Muscle layer of duodenum (tissue), 2 donors: ENCODE results near the gene DHX30.
"Not testable (repeated sequence)": the region's sequence is repeated elsewhere in the genome, so short reads cannot be mapped to it uniquely, and the experiment has no call there.

ENCODE experiments used
- H3K27ac ChIP-seq: one replicate; pipeline ENCODE4 v1.7.0; 2013; ENCODE audit warnings: mild to moderate bottlenecking, low read length
- H3K27me3 ChIP-seq: one replicate; pipeline ENCODE4 v1.7.0; 2013; ENCODE audit warnings: low read depth, mild to moderate bottlenecking, control low read depth, low read length
- H3K36me3 ChIP-seq, 2 donors: one replicate each; pipeline ENCODE4 v1.7.0; 2013; ENCODE audit warnings: low read length in 2 of 2, control low read depth in 1 of 2, mild to moderate bottlenecking in 1 of 2; ENCODE audit not compliant: insufficient read depth in 2 of 2, control insufficient read depth in 1 of 2
- H3K4me1 ChIP-seq, 2 donors: one replicate each; pipeline ENCODE4 v1.7.0; 2013; ENCODE audit warnings: low read length in 2 of 2, mild to moderate bottlenecking in 2 of 2, control low read depth in 1 of 2, moderate library complexity in 1 of 2; ENCODE audit not compliant: insufficient read depth in 2 of 2, control insufficient read depth in 1 of 2
- H3K4me3 ChIP-seq, 2 donors: one replicate each; pipeline ENCODE4 v1.7.0; 2013; ENCODE audit warnings: low read length in 2 of 2, low read depth in 1 of 2, mild to moderate bottlenecking in 1 of 2
- H3K9me3 ChIP-seq, 2 donors: one replicate each; pipeline ENCODE4 v1.7.0; 2013; ENCODE audit warnings: low read length in 2 of 2, control low read depth in 1 of 2, mild to moderate bottlenecking in 1 of 2; ENCODE audit not compliant: control insufficient read depth in 1 of 2
- donor health status: healthy.

The DHX30 gene

DNA sequence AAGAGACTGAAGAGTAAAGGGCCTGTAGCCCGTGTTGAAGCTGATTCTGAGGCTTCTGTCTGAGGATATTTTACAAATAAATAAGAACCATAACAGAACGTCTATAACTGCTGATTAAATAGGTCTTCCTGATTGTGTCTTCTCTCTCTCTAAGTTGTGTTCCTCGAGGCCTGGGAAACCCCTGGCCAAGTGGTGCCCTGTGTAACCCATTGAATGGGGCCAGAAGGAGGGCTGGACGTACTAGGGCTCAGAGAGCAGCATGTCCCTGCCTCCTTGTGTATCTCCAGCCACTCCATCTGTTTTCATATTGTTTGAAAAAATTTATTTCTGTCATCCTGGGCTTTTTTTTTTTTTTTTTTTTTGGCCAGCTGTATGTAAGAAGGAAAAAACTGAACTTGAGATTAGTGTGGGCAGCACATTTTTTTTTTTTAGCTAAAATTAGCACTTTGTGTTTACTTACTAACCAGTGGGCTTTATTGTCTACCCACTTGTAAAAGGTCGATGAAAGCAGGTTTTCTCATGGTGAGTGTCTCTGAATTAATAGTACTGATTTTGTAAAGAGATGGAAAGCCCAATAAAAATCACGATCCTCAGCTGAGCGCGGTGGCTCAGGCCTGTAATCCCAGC, 10.7 kb downstream of the DHX30 start:
- peaks cover 19 to 56% of the 10 kb centered on the region in 2 donors for H3K36me3 ChIP-seq
- no peaks in the 10 kb centered on the region for H3K4me1 ChIP-seq
- no peaks in the 10 kb centered on the region for H3K27me3 ChIP-seq
- H3K4me3 ChIP-seq, result no peak overlapping the region
- H3K27ac ChIP-seq, result no peak overlapping the region
- no peaks in the 10 kb centered on the region for H3K9me3 ChIP-seq

DNA sequence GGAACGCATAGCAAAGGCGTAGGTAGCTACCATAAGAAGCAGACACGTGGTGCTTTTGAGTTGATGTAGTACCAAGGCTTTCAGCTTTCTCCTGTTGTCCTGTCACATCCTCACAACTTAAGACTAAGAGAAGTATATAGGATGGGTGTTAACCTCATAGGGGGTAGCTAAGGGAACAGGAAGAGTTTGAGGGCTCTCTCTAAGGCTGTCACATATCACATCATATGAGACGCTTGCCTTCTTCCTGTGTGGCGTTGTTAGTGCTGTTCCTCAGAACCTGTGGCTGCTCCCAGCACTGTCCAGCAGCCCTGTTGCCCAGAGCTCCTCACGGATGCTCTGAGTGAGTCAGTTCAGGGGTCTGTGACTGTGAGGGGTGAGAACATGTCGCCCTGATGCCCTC, 14.7 kb downstream of the DHX30 start:
- no peaks in the 10 kb centered on the region for H3K27me3 ChIP-seq
- H3K4me1 ChIP-seq, result no peaks in the 10 kb centered on the region
- H3K9me3 ChIP-seq, result no peaks in the 10 kb centered on the region
- H3K4me3 ChIP-seq, result no peak overlapping the region
- H3K27ac ChIP-seq, result no peak overlapping the region
- peaks cover 13 to 51% of the 10 kb centered on the region in 2 donors for H3K36me3 ChIP-seq

DNA sequence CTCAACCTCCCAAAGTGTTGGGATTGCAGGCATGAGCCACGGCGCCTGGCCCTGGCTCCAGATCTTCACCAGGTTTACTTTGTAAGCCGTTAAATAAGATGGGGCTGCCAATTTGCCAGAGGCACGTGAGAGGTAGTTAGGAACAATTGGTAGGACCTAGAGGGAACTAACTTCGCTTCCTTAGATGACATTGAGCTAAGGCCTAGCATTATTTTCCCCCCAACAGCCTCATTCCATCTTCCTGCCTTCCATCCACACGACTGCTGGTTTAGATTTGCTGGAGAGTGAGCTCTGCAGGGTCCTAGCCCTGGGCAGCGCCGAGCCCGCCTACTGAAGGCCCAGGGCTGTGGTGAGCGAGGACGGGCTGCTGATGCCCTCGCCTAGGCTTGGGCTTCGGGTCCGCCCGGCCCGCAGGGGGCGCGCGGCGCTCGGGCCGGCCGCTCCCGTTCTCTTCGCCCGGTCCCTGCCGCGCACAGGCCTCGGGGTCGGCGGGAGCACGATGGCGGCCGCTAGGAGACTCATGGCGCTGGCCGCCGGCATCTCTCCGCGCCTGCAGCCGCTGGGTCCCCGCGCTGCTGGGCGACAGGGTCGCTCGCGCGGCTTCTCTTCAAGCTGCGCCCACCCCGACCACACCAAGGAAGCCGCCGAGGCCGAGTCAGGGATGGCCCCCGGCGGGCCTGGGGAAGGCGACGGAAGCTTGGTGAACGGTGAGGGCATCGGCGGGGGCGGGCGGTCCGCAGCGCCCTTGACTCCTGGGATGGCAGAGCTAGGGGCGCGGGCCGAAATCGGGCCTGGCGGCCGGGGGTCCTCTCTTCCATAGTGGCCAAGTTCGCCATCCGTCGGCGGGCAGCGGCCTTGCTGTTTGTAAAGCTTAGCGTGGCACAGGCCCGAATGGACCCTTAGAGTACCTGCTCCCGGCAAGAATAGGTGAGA, 21.9 kb downstream of the DHX30 start:
- Histone ChIP-seq H3K27me3 (no peaks in the 10 kb centered on the region), H3K4me1 (peaks cover 5 to 12% of the 10 kb centered on the region in 2 donors), H3K27ac (peak overlapping the region; percentile 55), H3K4me3 (peak overlapping the region; percentile 79 to 96), H3K36me3 (peaks cover 17 to 31% of the 10 kb centered on the region in 2 donors), H3K9me3 (no peaks in the 10 kb centered on the region)

DNA sequence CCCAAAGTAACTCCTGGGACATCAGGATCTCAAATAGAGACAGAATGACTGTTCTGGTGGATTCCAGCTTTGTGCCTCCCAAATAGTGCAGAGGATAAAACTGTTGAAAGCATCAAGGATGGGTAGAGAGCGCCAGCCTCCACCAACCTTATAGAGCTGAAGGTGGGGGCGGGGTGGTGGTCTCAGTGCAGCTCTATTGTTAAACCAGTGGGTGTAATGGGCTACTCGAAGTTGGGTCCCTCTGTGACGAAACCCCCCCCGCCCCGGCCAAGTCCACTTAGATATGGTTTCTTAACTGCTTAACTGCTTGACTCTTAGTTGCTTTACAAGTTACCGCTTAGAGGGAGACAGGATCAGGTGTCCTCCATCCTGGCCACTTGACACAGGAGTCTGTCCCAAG, 22.7 kb downstream of the DHX30 start:
- Histone ChIP-seq H3K4me3 (peak overlapping the region; percentile 79 to 96), H3K9me3 (no peaks in the 10 kb centered on the region), H3K4me1 (peaks cover 5 to 12% of the 10 kb centered on the region in 2 donors), H3K27ac (peak overlapping the region; percentile 55), H3K27me3 (no peaks in the 10 kb centered on the region), H3K36me3 (peaks cover 17 to 26% of the 10 kb centered on the region in 2 donors)

DNA sequence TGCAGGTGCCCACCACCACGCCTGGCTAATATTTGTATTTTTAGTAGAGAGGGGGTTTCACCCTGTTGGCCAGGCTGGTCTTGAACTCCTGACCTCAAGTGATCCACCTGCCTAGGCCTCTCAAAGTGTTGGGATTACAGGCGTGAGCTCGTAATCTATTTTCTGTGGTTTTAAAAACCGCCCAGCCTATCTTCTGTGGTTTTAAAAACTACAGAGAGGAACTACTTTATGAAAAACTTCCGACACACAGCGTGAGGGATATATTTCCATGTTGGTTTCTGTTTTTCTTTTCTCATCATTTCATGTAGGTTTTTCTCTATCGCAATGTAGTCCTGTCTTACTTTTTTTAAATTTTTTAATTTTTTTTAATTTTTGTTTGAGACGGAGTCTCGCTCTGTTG, 26.5 kb downstream of the DHX30 start:
- peaks cover 2 to 12% of the 10 kb centered on the region in 2 donors for H3K4me1 ChIP-seq
- not testable (repeated sequence) for H3K27ac ChIP-seq, H3K27me3 ChIP-seq, H3K4me3 ChIP-seq, H3K9me3 ChIP-seq
- peaks cover 25 to 61% of the 10 kb centered on the region in 2 donors for H3K36me3 ChIP-seq

DNA sequence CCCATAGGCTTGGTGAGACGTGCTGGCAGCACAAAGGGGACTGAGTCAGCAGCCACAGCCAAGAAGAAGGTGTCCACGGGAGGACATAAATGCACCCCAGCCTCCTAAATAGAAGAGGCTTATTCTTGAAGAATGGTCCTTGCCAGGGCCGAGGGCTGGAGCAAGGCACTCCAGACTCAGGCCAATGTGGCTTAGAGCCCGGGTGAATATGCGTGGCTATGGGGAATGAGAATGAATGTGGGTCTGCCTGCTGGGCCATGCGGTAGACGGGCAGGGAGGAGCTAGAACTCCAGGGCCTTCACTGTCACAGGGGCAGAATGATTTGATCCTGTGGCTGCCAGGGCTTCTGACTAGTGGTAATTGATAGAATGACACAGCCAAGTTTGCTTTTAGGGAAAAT, 34.0 kb downstream of the DHX30 start:
- no peak overlapping the region for H3K4me3 ChIP-seq
- peaks cover 35 to 64% of the 10 kb centered on the region in 2 donors for H3K36me3 ChIP-seq
- H3K4me1 ChIP-seq, result no peaks in the 10 kb centered on the region
- no peaks in the 10 kb centered on the region for H3K27me3 ChIP-seq
- H3K9me3 ChIP-seq, result no peaks in the 10 kb centered on the region
- H3K27ac ChIP-seq, result no peak overlapping the region

DNA sequence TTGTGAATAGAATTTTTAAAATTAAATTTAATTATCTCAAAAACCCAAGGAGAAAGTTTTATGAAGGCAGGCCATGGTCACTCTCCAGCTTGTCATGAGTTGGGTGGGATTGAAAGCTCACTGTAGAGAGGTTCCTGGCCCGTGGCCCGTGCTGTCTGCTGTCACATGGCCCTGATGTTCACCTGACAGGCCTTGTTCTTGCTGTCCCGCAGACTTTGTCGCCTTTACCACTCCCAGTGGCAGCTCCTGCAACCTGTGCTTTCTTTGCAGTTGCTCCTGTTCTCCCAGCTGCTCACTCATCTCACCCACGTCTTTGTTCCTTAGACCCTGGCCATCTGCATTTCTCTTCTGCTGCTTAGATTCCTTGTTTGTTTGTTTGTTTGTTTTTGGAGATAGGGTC, 35.6 kb downstream of the DHX30 start:
- Histone ChIP-seq H3K9me3 (no peaks in the 10 kb centered on the region), H3K27me3 (no peaks in the 10 kb centered on the region), H3K4me3 (no peak overlapping the region), H3K36me3 (peaks cover 42 to 65% of the 10 kb centered on the region in 2 donors), H3K4me1 (no peaks in the 10 kb centered on the region), H3K27ac (no peak overlapping the region)

DNA sequence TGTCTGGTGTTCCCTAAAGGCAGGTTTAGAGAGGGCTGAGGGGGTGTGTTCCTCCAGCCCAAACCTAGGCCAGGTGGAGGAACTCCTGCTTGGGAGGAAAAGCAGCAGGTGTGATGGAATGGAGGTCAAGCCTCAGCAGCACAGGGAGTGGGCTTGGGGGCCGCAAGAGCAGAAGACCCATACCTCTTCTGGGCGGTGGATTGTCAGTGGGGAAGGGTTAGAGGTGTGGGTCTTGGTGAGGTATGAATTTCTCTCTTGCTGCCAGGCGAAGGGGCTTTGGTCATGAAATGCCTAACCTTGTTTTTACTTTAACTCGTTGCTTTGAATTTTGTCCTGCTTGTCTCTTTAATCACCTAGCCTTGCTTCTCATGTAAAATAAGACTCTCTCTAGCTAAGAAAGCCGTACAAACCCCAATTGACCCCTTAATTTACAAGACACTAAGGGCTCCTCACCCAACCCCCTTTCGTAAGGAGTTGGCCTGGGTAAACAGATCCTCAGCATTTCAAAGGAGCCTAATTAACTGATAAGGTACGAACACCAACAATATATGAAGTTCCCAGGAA, 38.9 kb downstream of the DHX30 start:
- peaks cover 69 to 80% of the 10 kb centered on the region in 2 donors for H3K36me3 ChIP-seq
- no peaks in the 10 kb centered on the region for H3K9me3 ChIP-seq
- H3K4me3 ChIP-seq, result no peak overlapping the region

DNA sequence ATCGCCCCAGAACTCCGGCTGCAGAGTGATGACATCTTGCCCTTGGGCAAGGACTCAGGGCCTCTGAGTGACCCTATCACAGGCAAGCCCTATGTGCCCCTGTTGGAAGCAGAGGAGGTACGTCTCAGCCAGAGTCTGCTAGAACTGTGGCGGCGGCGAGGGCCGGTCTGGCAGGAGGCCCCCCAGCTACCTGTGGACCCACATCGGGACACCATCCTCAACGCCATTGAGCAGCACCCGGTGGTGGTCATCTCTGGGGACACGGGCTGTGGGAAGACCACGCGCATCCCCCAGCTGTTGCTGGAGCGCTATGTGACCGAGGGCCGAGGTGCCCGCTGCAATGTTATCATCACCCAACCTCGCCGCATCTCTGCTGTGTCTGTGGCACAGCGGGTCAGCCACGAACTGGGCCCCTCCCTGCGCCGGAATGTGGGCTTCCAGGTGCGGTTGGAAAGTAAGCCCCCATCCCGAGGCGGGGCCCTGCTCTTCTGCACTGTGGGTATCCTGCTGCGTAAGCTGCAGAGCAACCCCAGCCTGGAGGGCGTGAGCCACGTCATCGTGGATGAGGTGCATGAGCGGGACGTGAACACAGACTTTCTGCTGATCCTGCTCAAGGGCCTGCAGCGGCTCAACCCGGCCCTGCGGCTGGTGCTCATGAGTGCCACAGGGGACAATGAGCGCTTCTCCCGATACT, 43.4 kb downstream of the DHX30 start:
- H3K36me3 ChIP-seq, result peaks cover 70 to 87% of the 10 kb centered on the region in 2 donors
- H3K4me1 ChIP-seq, result no peaks in the 10 kb centered on the region
- no peak overlapping the region for H3K27ac ChIP-seq
- no peaks in the 10 kb centered on the region for H3K27me3 ChIP-seq
- no peak overlapping the region for H3K4me3 ChIP-seq
- no peaks in the 10 kb centered on the region for H3K9me3 ChIP-seq

More for the DNA sequence above, 38.9 kb downstream of the DHX30 start:
- H3K27me3 ChIP-seq, result no peaks in the 10 kb centered on the region
- no peaks in the 10 kb centered on the region for H3K4me1 ChIP-seq
- H3K27ac ChIP-seq, result no peak overlapping the region

DNA sequence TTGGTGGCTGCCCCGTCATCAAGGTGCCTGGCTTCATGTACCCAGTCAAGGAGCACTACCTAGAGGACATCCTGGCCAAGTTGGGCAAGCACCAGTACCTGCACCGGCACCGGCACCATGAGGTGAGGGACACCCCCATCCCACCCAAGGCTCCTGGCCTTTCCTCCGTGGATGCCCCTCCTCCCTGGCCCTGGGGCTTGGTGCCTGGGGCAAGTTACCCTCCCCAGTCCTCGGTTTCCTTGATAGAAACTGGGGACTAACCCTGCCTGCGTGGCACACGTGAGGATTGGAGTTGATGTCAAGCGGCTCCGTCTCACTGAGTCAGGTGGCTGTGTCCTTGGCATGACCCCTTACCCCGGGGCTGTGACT, 43.9 kb downstream of the DHX30 start:
- Histone ChIP-seq H3K4me3 (no peak overlapping the region), H3K27me3 (no peaks in the 10 kb centered on the region), H3K36me3 (peaks cover 65 to 87% of the 10 kb centered on the region in 2 donors), H3K4me1 (no peaks in the 10 kb centered on the region), H3K27ac (no peak overlapping the region), H3K9me3 (no peaks in the 10 kb centered on the region)

DNA sequence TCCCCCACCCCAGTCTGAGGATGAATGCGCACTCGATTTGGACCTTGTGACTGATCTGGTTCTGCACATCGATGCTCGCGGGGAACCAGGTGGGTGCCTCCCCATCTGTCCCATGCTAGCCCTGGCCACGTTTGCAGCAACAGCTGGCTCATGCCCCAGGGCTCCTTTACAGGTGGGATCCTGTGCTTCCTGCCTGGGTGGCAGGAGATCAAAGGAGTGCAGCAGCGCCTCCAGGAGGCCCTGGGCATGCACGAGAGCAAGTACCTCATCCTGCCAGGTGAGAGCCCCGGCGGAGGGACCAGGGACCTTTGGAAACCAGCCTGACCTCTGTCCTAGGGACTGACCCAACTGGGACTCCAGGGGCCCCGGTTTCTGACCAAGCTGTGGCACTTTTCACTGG, 44.3 kb downstream of the DHX30 start:
- Histone ChIP-seq H3K27ac (no peak overlapping the region), H3K36me3 (peaks cover 62 to 87% of the 10 kb centered on the region in 2 donors)

More for the DNA sequence above, 44.3 kb downstream of the DHX30 start:
- no peaks in the 10 kb centered on the region for H3K27me3 ChIP-seq
- H3K4me1 ChIP-seq, result no peaks in the 10 kb centered on the region
- H3K4me3 ChIP-seq, result no peak overlapping the region
- no peaks in the 10 kb centered on the region for H3K9me3 ChIP-seq
